A549 (cell line): ENCODE data around the gene ZBED5.

ENCODE experiments used
- CEBPB ChIP-seq, 2 experiments: fragments of >200 bp in 1 of 2; sonication (Bioruptor Twin) in 1 of 2; formaldehyde crosslinking in 1 of 2; IDR thresholded peaks; 2 replicates each; pipeline ENCODE4 v1.6.1; 2012 to 2016
- CTCF ChIP-seq: fragments of >200 bp; sonication (Bioruptor Twin); formaldehyde crosslinking; IDR thresholded peaks from 3 replicates; pipeline ENCODE4 v1.5.1; 2016
- ELK1 ChIP-seq: fragments of 150-350 bp; IDR thresholded peaks from 2 replicates; pipeline ENCODE4 v1.6.1; 2014; ENCODE audit warnings: low read depth, mild to moderate bottlenecking, low read length
- KDM5A ChIP-seq: fragments of 200-600 bp; sonication (generic); IDR thresholded peaks from 2 replicates; pipeline ENCODE4 v1.6.1; 2016; ENCODE audit warnings: antibody characterized with exemption, mild to moderate bottlenecking
- MAX ChIP-seq: IDR thresholded peaks from 2 replicates; pipeline ENCODE4 v1.6.1; 2012
- PHF8 ChIP-seq: fragments of 200-600 bp; sonication (generic); IDR thresholded peaks from 2 replicates; pipeline ENCODE4 v1.6.1; 2016; ENCODE audit warnings: low read depth, mild to moderate bottlenecking, antibody characterized with exemption, moderate library complexity, borderline replicate concordance
- RAD21 ChIP-seq, 2 experiments: fragments of >200 bp in 1 of 2; sonication (Bioruptor Twin) in 1 of 2; formaldehyde crosslinking in 1 of 2; IDR thresholded peaks in 1 of 2; conservative IDR thresholded peaks in 1 of 2; 2 replicates in 1 of 2; 3 replicates in 1 of 2; pipeline ENCODE4 v1.6.1; 2012 to 2018; ENCODE audit warnings: inconsistent platforms in 1 of 2

- TF ChIP-seq PHF8 (no peak), CTCF (no peak), RAD21 (conservative IDR thresholded peaks at IDR 0.05 in 1 of 2, IDR thresholded peaks at IDR 0.05 in 1 of 2) (no peak), ELK1 (no peak), KDM5A (no peak), CEBPB (IDR thresholded peaks at IDR 0.05) (no peak), MAX (no peak)
These were observed 40.8 kb upstream of the ZBED5 start for GRCh38 chr11:10898763-10899025.
